Endothelial cell of umbilical vein (primary cell): ENCODE data around the gene FBXO3. TPM values are rescaled to one million over a fixed set of nuclear protein-coding genes. Genes with fewer than 3 reads are reported as not detected.

Source experiments
- BruUV-seq: library from RNA; stranded (reverse); fragments of 400-500 nt; replicated peaks from 2 replicates; lab custom pipeline; 2021; lab: Mats Ljungman, UMichigan
- CTCF ChIA-PET: fragments of 300-600, 350-600 bp; sonication (Branson Sonifier 250); formaldehyde crosslinking; loops from one replicate; lab custom pipeline; 2021; ENCODE audit warnings: antibody characterized with exemption, inconsistent platforms; lab: Charles Lee
- POLR2A ChIA-PET: fragments of 300-600, 350-600 bp; sonication (Branson Sonifier 250); formaldehyde crosslinking; loops from one replicate; lab custom pipeline; 2021; ENCODE audit warnings: antibody characterized with exemption, inconsistent platforms; lab: Charles Lee
- DNase-seq: peaks from one replicate; pipeline ENCODE4 v3.0.0-alpha.2; 2011; ENCODE audit warnings: low read depth, low spot score
- FAIRE-seq: peaks from 2 replicates; lab custom pipeline; 2011; peaks lifted over from hg19 to GRCh38; lab: Jason Lieb, UNC
- H2AFZ ChIP-seq: 2 replicates; pipeline ENCODE4 v1.6.0; 2012; ENCODE audit warnings: low read depth, low read length, control low read depth, inconsistent platforms
- H3K27ac ChIP-seq: 2 replicates; pipeline ENCODE4 v1.5.1; 2011; ENCODE audit warnings: low read depth, mild to moderate bottlenecking, control low read depth, low read length, moderate library complexity; ENCODE audit not compliant: insufficient read depth
- H3K27me3 ChIP-seq, 2 experiments: 2 replicates each; pipeline versions ENCODE4 v1.6.0 to v1.6.1; 2011; ENCODE audit warnings: low read length in 2 of 2, mixed read lengths in 1 of 2; ENCODE audit not compliant: control insufficient read depth in 2 of 2, insufficient read depth in 2 of 2
- H3K36me3 ChIP-seq, 2 experiments: 2 replicates in 1 of 2; 3 replicates in 1 of 2; pipeline ENCODE4 v1.5.1; 2011; ENCODE audit warnings: low read length in 2 of 2, mild to moderate bottlenecking in 1 of 2, moderate library complexity in 1 of 2; ENCODE audit not compliant: control insufficient read depth in 2 of 2, insufficient read depth in 2 of 2; ENCODE audit errors: extremely low read depth in 1 of 2
- H3K4me1 ChIP-seq: 3 replicates; pipeline ENCODE4 v1.5.1; 2011; ENCODE audit warnings: mild to moderate bottlenecking, low read length; ENCODE audit not compliant: control insufficient read depth, insufficient read depth; ENCODE audit errors: extremely low read depth
- H3K4me2 ChIP-seq: 2 replicates; pipeline ENCODE4 v1.6.1; 2011; ENCODE audit warnings: low read length, control low read depth, mixed read lengths; ENCODE audit not compliant: insufficient read depth
- H3K4me3 ChIP-seq, 3 experiments: fragments of 200-600 bp in 1 of 3; sonication (generic), shearing (Covaris generic) in 1 of 3; replicated peaks in 1 of 3; 2 replicates each; pipeline ENCODE4 v1.5.1; 2011 to 2016; ENCODE audit warnings: control low read depth in 3 of 3, low read length in 3 of 3, mild to moderate bottlenecking in 2 of 3, inconsistent platforms in 1 of 3, low read depth in 1 of 3, moderate library complexity in 1 of 3; ENCODE audit not compliant: insufficient read depth in 1 of 3
- H3K79me2 ChIP-seq: 2 replicates; pipeline ENCODE4 v1.6.0; 2012; ENCODE audit warnings: low read length, inconsistent platforms; ENCODE audit not compliant: control insufficient read depth, insufficient read depth
- H3K9ac ChIP-seq: replicated peaks from 2 replicates; pipeline ENCODE3; 2011; ENCODE audit warnings: low read length, control low read depth; ENCODE audit not compliant: insufficient read depth; ENCODE audit errors: extremely low read depth
- H3K9me1 ChIP-seq: replicated peaks from 3 replicates; pipeline ENCODE4 v1.6.0; 2011; ENCODE audit warnings: mild to moderate bottlenecking, low read length; ENCODE audit not compliant: control insufficient read depth, insufficient read depth; ENCODE audit errors: extremely low read depth
- H3K9me3 ChIP-seq: replicated peaks from 2 replicates; pipeline ENCODE4 v1.5.1; 2012; ENCODE audit warnings: low read length, inconsistent platforms; ENCODE audit not compliant: control insufficient read depth, insufficient read depth
- H4K20me1 ChIP-seq: replicated peaks from 2 replicates; pipeline ENCODE3; 2011; ENCODE audit warnings: mild to moderate bottlenecking, low read length; ENCODE audit not compliant: control insufficient read depth, insufficient read depth; ENCODE audit errors: extremely low read depth
- EZH2 ChIP-seq: IDR thresholded peaks from 2 replicates; pipeline ENCODE4 v1.6.1; 2012; ENCODE audit warnings: borderline replicate concordance, low read depth, mild to moderate bottlenecking, moderate library complexity, low read length, inconsistent platforms; ENCODE audit not compliant: severe bottlenecking
- FOS ChIP-seq: IDR thresholded peaks from 2 replicates; pipeline ENCODE4 v1.6.1; 2011; ENCODE audit warnings: mild to moderate bottlenecking, low read length, moderate library complexity, borderline replicate concordance; ENCODE audit not compliant: insufficient read depth
- GATA2 ChIP-seq: IDR thresholded peaks from 2 replicates; pipeline ENCODE4 v1.7.0; 2011; ENCODE audit warnings: low read depth, mild to moderate bottlenecking, moderate library complexity, mixed read lengths, low read length; ENCODE audit not compliant: insufficient read length, insufficient read depth
- JUN ChIP-seq: IDR thresholded peaks from 2 replicates; pipeline ENCODE4 v1.6.1; 2011; ENCODE audit warnings: borderline replicate concordance, low read depth; ENCODE audit not compliant: insufficient read length, insufficient read depth
- MYC ChIP-seq: IDR thresholded peaks from one replicate; pipeline ENCODE4 v1.6.1; 2011; ENCODE audit warnings: mild to moderate bottlenecking, low read depth, low read length
- POLR2A ChIP-seq: IDR thresholded peaks from 2 replicates; pipeline ENCODE4 v1.6.1; 2012; ENCODE audit warnings: low read depth, mild to moderate bottlenecking, control low read depth, low read length
- POLR2AphosphoS5 ChIP-seq: IDR thresholded peaks from 2 replicates; pipeline ENCODE4 v1.6.1; 2012; ENCODE audit warnings: low read depth, mild to moderate bottlenecking, control low read depth, low read length, moderate library complexity; ENCODE audit not compliant: insufficient read depth
- dilution Hi-C: fragments of 300-500 bp; cut with MboI; formaldehyde crosslinking; loops from one replicate; pipeline ENCODE4 v1.15.0; 2019; ENCODE audit warnings: low sequenced_read_pairs; ENCODE audit not compliant: extremely low pct_ligation_motif_present
- intact Hi-C: fragments of 100-400 bp; cut with micrococcal nuclease; formaldehyde crosslinking; loops from one replicate; pipeline ENCODE4 v1.10.0; 2022
- polyA plus RNA-seq, 4 experiments: library from polyadenylated mRNA; depleted of rRNA in 3 of 4; stranded (reverse) in 3 of 4; unstranded in 1 of 4; fragments of >200 nt; gene quantifications; 2 replicates each; pipeline versions ENCODE4 v1.2.1 to v1.2.3, GENCODE V29; 2011 to 2012; ENCODE audit warnings: missing spikeins in 1 of 4
- total RNA-seq: library from RNA; stranded (reverse); gene quantifications from 2 replicates; pipeline ENCODE4 v1.2.3, GENCODE V29; 2021
- TF ChIP-seq, protein P1 (sequence below), 2 donors: IDR thresholded peaks; 1 replicate in 1 of 2; 2 replicates in 1 of 2; pipeline ENCODE4 v1.5.1; 2011; ENCODE audit warnings: low read length in 2 of 2, mild to moderate bottlenecking in 2 of 2, moderate library complexity in 2 of 2, control low read depth in 1 of 2, inconsistent platforms in 1 of 2, low read depth in 1 of 2; ENCODE audit not compliant: insufficient read depth in 1 of 2; ENCODE audit errors: extremely low read depth in 1 of 2
- TF ChIP-seq, protein P2 (sequence below): IDR thresholded peaks from 2 replicates; pipeline ENCODE4 v1.6.1; 2011; ENCODE audit not compliant: insufficient read depth, insufficient read length

FBXO3 gene
- total and polyA plus RNA-seq, 2 donors (not counting 3 experiments of a cell fraction or from before 2014, with no cell fraction given) = 18.0 to 23.1 TPM

DNA sequence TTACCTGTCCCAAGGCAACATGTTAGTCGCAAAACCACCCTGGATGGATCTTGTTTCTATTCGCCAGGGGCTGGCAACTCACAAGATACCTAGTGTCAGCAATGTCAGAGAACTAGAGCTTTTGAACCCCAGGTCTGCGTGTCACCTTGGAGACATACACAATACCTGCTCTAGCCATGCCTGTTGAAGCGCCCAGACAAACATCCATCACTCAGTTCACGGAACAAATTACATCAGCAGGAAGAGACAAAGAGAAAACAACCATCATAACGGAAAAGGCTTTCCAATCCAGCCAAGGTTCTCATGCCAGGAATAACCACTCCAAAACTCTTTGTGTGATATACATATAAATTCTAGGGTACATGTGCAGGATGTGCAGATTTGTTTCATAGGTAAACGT is 40.3 kb downstream of the FBXO3 start:
- H3K4me1 ChIP-seq = peaks cover 62% of the 10 kb centered on the region
- ChIA-PET CTCF (interaction anchor here (1.1 to 4.0 kb wide), 5 partner anchors 9 to 44 kb away, joined by 3 to 32 read pairs (median 4); partner anchors contain the start of gene C11orf91), POLR2A (interaction anchor here (1.9 to 2.1 kb wide), 2 partner anchors 9 to 44 kb away, joined by 7 to 10 read pairs; no protein-coding TSS in a partner anchor)
- DNase-seq = peak; percentile 81
- H3K9me1 ChIP-seq = no peaks in the 10 kb centered on the region
- TSS peak; percentile 0 for BruUV-seq
- peak overlapping the region; percentile 99 for H3K4me2 ChIP-seq
- H3K27ac ChIP-seq = peak overlapping the region; percentile 93
- H3K79me2 ChIP-seq = peaks cover 79% of the 10 kb centered on the region
- peaks cover 4% of the 10 kb centered on the region in 2 experiments for H3K36me3 ChIP-seq
- no peaks in the 10 kb centered on the region for H3K9me3 ChIP-seq
- H3K9ac ChIP-seq = peak overlapping the region; percentile 99
- peak overlapping the region; percentile 74 to 98 (median 95) for H3K4me3 ChIP-seq
- no peaks in the 10 kb centered on the region for H3K27me3 ChIP-seq
- no peak for TF ChIP-seq GATA2
- TF ChIP-seq, protein P1, sequence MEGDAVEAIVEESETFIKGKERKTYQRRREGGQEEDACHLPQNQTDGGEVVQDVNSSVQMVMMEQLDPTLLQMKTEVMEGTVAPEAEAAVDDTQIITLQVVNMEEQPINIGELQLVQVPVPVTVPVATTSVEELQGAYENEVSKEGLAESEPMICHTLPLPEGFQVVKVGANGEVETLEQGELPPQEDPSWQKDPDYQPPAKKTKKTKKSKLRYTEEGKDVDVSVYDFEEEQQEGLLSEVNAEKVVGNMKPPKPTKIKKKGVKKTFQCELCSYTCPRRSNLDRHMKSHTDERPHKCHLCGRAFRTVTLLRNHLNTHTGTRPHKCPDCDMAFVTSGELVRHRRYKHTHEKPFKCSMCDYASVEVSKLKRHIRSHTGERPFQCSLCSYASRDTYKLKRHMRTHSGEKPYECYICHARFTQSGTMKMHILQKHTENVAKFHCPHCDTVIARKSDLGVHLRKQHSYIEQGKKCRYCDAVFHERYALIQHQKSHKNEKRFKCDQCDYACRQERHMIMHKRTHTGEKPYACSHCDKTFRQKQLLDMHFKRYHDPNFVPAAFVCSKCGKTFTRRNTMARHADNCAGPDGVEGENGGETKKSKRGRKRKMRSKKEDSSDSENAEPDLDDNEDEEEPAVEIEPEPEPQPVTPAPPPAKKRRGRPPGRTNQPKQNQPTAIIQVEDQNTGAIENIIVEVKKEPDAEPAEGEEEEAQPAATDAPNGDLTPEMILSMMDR (IDR thresholded peaks at IDR 0.05; ENCODE audit: extremely low read depth in 1 of 2, insufficient read depth in 1 of 2, low read depth in 1 of 2, low read length in 2 of 2) = no peak
- no peak for TF ChIP-seq MYC
- TF ChIP-seq, protein P2, sequence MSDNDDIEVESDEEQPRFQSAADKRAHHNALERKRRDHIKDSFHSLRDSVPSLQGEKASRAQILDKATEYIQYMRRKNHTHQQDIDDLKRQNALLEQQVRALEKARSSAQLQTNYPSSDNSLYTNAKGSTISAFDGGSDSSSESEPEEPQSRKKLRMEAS = no peak
- no peak for TF ChIP-seq EZH2
- TF ChIP-seq FOS = no peak
- TF ChIP-seq JUN = peak; percentile 22
- peak; percentile 21 for TF ChIP-seq POLR2A
- TF ChIP-seq POLR2AphosphoS5 = no peak
- FAIRE-seq = no peak
- H2AFZ ChIP-seq = no peak overlapping the region
- dilution Hi-C loops = no loop called here
- intact Hi-C loops = loop anchor here (1.0 to 2.0 kb wide), 2 partner anchors 18 to 33 kb away; partner anchors contain the start of gene C11orf91
- peaks cover 3% of the 10 kb centered on the region for H4K20me1 ChIP-seq
